ENCODE measurements around the gene MPP2.

- TF ChIP-seq CTCF (conservative IDR thresholded peaks at IDR 0.05; ENCODE audit: low read length) (no peak), EZH2phosphoT487 (IDR thresholded peaks at IDR 0.05; ENCODE audit: borderline replicate concordance) (no peak)
Observed at GRCh38 chr17:43953746-43954145, 46.4 kb upstream of the MPP2 start, which contains the start of gene PYY.

All from Loucy (cell line).